ENCODE results near the gene SPATA3. TPM values are rescaled to one million over a fixed set of nuclear protein-coding genes. Genes with fewer than 3 reads are reported as not detected.

The SPATA3 gene
- total RNA-seq, 1 donor from 2014 or later: not detected

- DNase-seq (no peak), ATAC-seq (no peak)
- Histone ChIP-seq H3K9me3 (no peaks in the 10 kb centered on the region), H3K4me1 (no peaks in the 10 kb centered on the region), H3K4me3 (peak within 1 kb of the TSS; percentile 31), H3K27ac (no peak within 1 kb of the TSS), H3K27me3 (ENCODE audit: low read depth) (peaks cover 54% of the 10 kb centered on the region), H3K36me3 (no peaks in the 10 kb centered on the region)
- intact Hi-C loops (cut with DNase I): no loop called here
- TF ChIP-seq CTCF (IDR thresholded peaks at IDR 0.05): no peak
These were observed 41.3 kb downstream of the SPATA3 start, which contains the start of gene C2orf72 for GRCh38 chr2:231037202-231037730. TSS of gene C2orf72 (plus strand) at chr2:231037523. CDS start at chr2:231037566, 43 bp downstream.

GRCh38 chr2:231037731-231038482 is 42.0 kb downstream of the SPATA3 start:
- ATAC-seq: no peak

GRCh38 chr2:231038483-231039293 is 42.8 kb downstream of the SPATA3 start:
- H3K4me1 ChIP-seq: no peaks in the 10 kb centered on the region
- intact Hi-C loops (cut with DNase I): no loop called here
- ATAC-seq (no peak), DNase-seq (no peak)
- H3K4me3 ChIP-seq: peak overlapping the region; percentile 31
- TF ChIP-seq CTCF (IDR thresholded peaks at IDR 0.05): no peak
- H3K9me3 ChIP-seq: no peaks in the 10 kb centered on the region
- peaks cover 49% of the 10 kb centered on the region for H3K27me3 ChIP-seq (ENCODE audit: low read depth)
- H3K36me3 ChIP-seq: no peaks in the 10 kb centered on the region
- H3K27ac ChIP-seq: no peak overlapping the region

More at GRCh38 chr2:231037731-231038482, 42.0 kb downstream of the SPATA3 start:
- no peak for TF ChIP-seq CTCF (IDR thresholded peaks at IDR 0.05)
- Histone ChIP-seq H3K27me3 (ENCODE audit: low read depth) (peaks cover 51% of the 10 kb centered on the region), H3K4me3 (peak overlapping the region; percentile 31), H3K9me3 (no peaks in the 10 kb centered on the region), H3K27ac (no peak overlapping the region), H3K4me1 (no peaks in the 10 kb centered on the region), H3K36me3 (no peaks in the 10 kb centered on the region)
- no peak for DNase-seq
- intact Hi-C loops (cut with DNase I): no loop called here

- intact Hi-C loops (cut with DNase I): no loop called here
- Histone ChIP-seq H3K36me3 (no peaks in the 10 kb centered on the region), H3K9me3 (no peaks in the 10 kb centered on the region), H3K27ac (no peak overlapping the region), H3K4me3 (no peak overlapping the region), H3K4me1 (no peaks in the 10 kb centered on the region), H3K27me3 (ENCODE audit: low read depth) (peaks cover 49% of the 10 kb centered on the region)
- ATAC-seq (no peak), DNase-seq (no peak)
- no peak for TF ChIP-seq CTCF (IDR thresholded peaks at IDR 0.05)
These were observed 43.4 kb downstream of the SPATA3 start for GRCh38 chr2:231039294-231039664.

GRCh38 chr2:231039821-231040364 is 44.0 kb downstream of the SPATA3 start:
- Histone ChIP-seq H3K4me1 (no peaks in the 10 kb centered on the region), H3K27ac (no peak overlapping the region), H3K27me3 (ENCODE audit: low read depth) (peaks cover 49% of the 10 kb centered on the region), H3K36me3 (no peaks in the 10 kb centered on the region), H3K4me3 (no peak overlapping the region), H3K9me3 (no peaks in the 10 kb centered on the region)
- ATAC-seq (no peak), DNase-seq (no peak)
- intact Hi-C loops (cut with DNase I): no loop called here
- TF ChIP-seq CTCF (IDR thresholded peaks at IDR 0.05): no peak

Measured in lower lobe of right lung (tissue), 2 donors.